ENCODE data around the gene MBL2. TPM values are rescaled to one million over a fixed set of nuclear protein-coding genes. Genes with fewer than 3 reads are reported as not detected.

The MBL2 gene
- total RNA-seq, 1 experiment from 2014 or later = not detected

GRCh38 chr10:52752801-52753445 is 19.7 kb downstream of the MBL2 start:
- POLR2A ChIA-PET = no interaction called here

GRCh38 chr10:52752261-52752660 is 20.3 kb downstream of the MBL2 start:
- Histone ChIP-seq H3K36me3 (ENCODE audit: control insufficient read depth, insufficient read depth, low read length) (no peaks in the 10 kb centered on the region), H3K4me3 (ENCODE audit: low read depth in 2 of 2, low read length in 2 of 2) (no peak overlapping the region), H3K27ac (ENCODE audit: low read length) (no peak overlapping the region), H3K9me3 (ENCODE audit: control insufficient read depth, insufficient read depth, low read depth, low read length) (no peaks in the 10 kb centered on the region), H3K27me3 (ENCODE audit: control insufficient read depth, insufficient read depth, low read length) (no peaks in the 10 kb centered on the region), H3K4me1 (ENCODE audit: control insufficient read depth, insufficient read depth, low read length) (no peaks in the 10 kb centered on the region)
- DNase-seq (ENCODE audit: low read depth, low spot score) (no peak), ATAC-seq (no peak)
- no peak; a peak in 1 of 4 replicates for TF ChIP-seq REST (IDR thresholded peaks at IDR 0.05; ENCODE audit: insufficient read depth in 1 of 2, low read depth in 2 of 2, low read length in 1 of 2)
- TF ChIP-seq POLR2AphosphoS5 (IDR thresholded peaks at IDR 0.05; ENCODE audit: low read depth, low read length) = no peak
- no TSS peak for BruUV-seq (replicated peaks)
- ChIA-PET POLR2A (no interaction called here), CTCF (no interaction called here)
- intact Hi-C loops (cut with micrococcal nuclease; ENCODE audit: unreplicated experiment) = no loop called here
- in situ Hi-C loops (cut with HindIII; ENCODE audit: low pct_unique_long_range_greater_than_20kb, low sequenced_read_pairs) = no loop called here

More at GRCh38 chr10:52752801-52753445, 19.7 kb downstream of the MBL2 start:
- Histone ChIP-seq H3K9me3 (ENCODE audit: control insufficient read depth, insufficient read depth, low read depth, low read length) (no peaks in the 10 kb centered on the region), H3K4me3 (ENCODE audit: low read depth in 2 of 2, low read length in 2 of 2) (no peak overlapping the region), H3K27ac (ENCODE audit: low read length) (no peak overlapping the region), H3K27me3 (ENCODE audit: control insufficient read depth, insufficient read depth, low read length) (no peaks in the 10 kb centered on the region), H3K4me1 (ENCODE audit: control insufficient read depth, insufficient read depth, low read length) (no peaks in the 10 kb centered on the region), H3K36me3 (ENCODE audit: control insufficient read depth, insufficient read depth, low read length) (no peaks in the 10 kb centered on the region)
- no peak for DNase-seq (ENCODE audit: low read depth, low spot score)
- intact Hi-C loops (cut with micrococcal nuclease; ENCODE audit: unreplicated experiment) = no loop called here
- TF ChIP-seq TCF7L2 (IDR thresholded peaks at IDR 0.05; ENCODE audit: low read depth, low read length) (no peak), SIN3A (IDR thresholded peaks at IDR 0.05; ENCODE audit: borderline replicate concordance, insufficient read depth, low read depth, low read length) (no peak), CTCF (IDR thresholded peaks at IDR 0.05) (no peak), POLR2AphosphoS5 (IDR thresholded peaks at IDR 0.05; ENCODE audit: low read depth, low read length) (no peak), REST (IDR thresholded peaks at IDR 0.05; ENCODE audit: insufficient read depth in 1 of 2, low read depth in 2 of 2, low read length in 1 of 2) (no peak)
- no peak for ATAC-seq
- in situ Hi-C loops (cut with HindIII; ENCODE audit: low pct_unique_long_range_greater_than_20kb, low sequenced_read_pairs) = no loop called here
- no TSS peak for BruUV-seq (replicated peaks)
- CTCF ChIA-PET = no interaction called here
